GM12872 (cell line): ENCODE measurements around the gene CALN1.

Experiments used
- CTCF ChIP-seq: IDR thresholded peaks from 3 replicates; pipeline ENCODE4 v1.5.1; 2011; ENCODE audit warnings: low read depth, mild to moderate bottlenecking, low read length, moderate library complexity; ENCODE audit not compliant: insufficient read depth

Gene CALN1

GRCh38 chr7:72266771-72267170 is 145.4 kb downstream of the CALN1 start:
- no peak for TF ChIP-seq CTCF

- no peak for TF ChIP-seq CTCF
Measured at GRCh38 chr7:72265071-72265904, 146.8 kb downstream of the CALN1 start.

GRCh38 chr7:72260406-72260805 is 151.7 kb downstream of the CALN1 start:
- TF ChIP-seq CTCF, result no peak

- no peak for TF ChIP-seq CTCF
Measured at GRCh38 chr7:72258074-72258473, 154.1 kb downstream of the CALN1 start.

GRCh38 chr7:72254455-72254854 is 157.7 kb downstream of the CALN1 start:
- TF ChIP-seq CTCF, result no peak

- no peak for TF ChIP-seq CTCF
Measured at GRCh38 chr7:72249106-72249505, 163.0 kb downstream of the CALN1 start.

GRCh38 chr7:72244826-72245398 is 167.2 kb downstream of the CALN1 start:
- TF ChIP-seq CTCF, result no peak
